ENCODE measurements around the gene DENND6A.
A peak's percentile ranks its signal among the peaks of the same experiment; 100 is the strongest.

Gene DENND6A, protein sequence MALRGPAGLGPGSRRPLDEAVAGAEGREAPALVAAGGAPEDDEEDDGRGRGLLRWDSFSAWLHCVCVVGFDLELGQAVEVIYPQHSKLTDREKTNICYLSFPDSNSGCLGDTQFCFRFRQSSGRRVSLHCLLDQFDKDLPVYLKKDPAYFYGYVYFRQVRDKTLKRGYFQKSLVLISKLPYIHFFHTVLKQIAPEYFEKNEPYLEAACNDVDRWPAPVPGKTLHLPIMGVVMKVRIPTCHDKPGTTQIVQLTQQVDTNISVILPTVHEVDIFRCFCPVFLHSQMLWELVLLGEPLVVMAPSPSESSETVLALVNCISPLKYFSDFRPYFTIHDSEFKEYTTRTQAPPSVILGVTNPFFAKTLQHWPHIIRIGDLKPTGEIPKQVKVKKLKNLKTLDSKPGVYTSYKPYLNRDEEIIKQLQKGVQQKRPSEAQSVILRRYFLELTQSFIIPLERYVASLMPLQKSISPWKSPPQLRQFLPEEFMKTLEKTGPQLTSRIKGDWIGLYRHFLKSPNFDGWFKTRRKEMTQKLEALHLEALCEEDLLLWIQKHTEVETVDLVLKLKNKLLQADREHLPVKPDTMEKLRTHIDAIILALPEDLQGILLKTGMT

DNA sequence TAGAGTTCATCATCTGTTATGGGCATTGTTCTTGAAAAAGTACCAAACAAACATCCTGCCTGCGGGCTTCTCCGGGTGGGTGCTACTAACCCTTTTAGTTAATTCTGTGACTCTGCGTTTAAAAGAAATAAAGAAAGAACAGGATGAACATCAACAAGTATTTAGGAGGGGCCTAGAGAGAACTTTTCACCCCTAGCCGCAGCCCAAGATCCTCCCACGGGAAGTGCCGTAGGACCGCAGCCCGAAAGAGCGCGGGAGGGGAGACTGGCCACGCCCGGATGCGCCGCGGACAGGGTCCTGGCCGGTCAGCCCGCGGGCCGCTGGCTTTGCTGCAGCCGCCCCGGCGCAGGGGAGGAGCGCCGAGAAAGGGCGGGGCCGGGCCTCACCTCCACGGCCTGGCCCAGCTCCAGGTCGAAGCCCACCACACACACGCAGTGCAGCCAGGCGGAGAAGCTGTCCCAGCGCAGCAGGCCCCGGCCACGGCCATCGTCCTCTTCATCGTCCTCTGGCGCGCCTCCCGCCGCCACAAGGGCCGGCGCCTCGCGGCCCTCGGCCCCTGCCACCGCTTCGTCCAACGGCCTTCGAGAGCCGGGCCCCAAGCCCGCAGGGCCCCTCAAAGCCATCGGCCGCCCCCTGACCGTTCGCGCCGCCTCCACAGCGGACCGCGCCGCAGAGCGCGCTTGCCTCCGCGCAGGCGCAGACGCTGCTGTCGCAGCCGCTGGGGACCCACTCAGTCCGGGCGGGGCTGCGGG, at the start of gene DENND6A:
DENND6A (minus strand) TSS at position 682 of the 752 bp plus-strand sequence; CDS start at position 623, 59 bp downstream.
- Mint-ChIP-seq H3K36me3 (ENCODE audit: low read depth) (no peaks in the 10 kb centered on the region), H3K27ac (peak within 1 kb of the TSS; percentile 96), H3K27me3 (ENCODE audit: low read depth, poor library complexity) (peaks cover 4% of the 10 kb centered on the region), H3K4me1 (peaks cover 27% of the 10 kb centered on the region), H3K9me3 (no peaks in the 10 kb centered on the region), H3K4me3 (peak within 1 kb of the TSS; percentile 93)
- TF ChIP-seq, protein P1, sequence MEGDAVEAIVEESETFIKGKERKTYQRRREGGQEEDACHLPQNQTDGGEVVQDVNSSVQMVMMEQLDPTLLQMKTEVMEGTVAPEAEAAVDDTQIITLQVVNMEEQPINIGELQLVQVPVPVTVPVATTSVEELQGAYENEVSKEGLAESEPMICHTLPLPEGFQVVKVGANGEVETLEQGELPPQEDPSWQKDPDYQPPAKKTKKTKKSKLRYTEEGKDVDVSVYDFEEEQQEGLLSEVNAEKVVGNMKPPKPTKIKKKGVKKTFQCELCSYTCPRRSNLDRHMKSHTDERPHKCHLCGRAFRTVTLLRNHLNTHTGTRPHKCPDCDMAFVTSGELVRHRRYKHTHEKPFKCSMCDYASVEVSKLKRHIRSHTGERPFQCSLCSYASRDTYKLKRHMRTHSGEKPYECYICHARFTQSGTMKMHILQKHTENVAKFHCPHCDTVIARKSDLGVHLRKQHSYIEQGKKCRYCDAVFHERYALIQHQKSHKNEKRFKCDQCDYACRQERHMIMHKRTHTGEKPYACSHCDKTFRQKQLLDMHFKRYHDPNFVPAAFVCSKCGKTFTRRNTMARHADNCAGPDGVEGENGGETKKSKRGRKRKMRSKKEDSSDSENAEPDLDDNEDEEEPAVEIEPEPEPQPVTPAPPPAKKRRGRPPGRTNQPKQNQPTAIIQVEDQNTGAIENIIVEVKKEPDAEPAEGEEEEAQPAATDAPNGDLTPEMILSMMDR (IDR thresholded peaks at IDR 0.05): no peak
- DNase-seq: peak; percentile 95

DNA sequence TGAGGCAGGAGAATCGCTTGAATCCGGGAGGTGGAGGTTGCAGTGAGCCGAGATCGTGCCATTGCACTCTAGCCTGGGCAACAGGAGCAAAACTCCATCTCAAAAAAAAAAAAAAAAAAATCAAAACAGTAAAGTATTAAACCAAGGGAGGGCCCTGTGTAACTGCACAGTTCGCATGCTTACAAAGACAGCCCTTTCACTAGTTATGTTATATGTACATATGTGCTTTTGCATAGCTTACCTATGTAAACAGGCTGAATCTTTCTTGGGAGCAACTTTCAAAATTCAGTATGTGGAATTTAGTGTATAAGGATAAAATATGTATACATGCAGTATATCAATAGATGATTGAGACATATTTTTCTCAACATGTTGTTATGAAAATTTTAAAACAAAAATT, 47.1 kb upstream of the DENND6A start:
- no peak overlapping the region for H3K4me3 Mint-ChIP-seq
- no peak overlapping the region for H3K27ac Mint-ChIP-seq
- peaks cover 3% of the 10 kb centered on the region for H3K27me3 Mint-ChIP-seq (ENCODE audit: low read depth, poor library complexity)
- TF ChIP-seq, protein P1 (IDR thresholded peaks at IDR 0.05): no peak
- DNase-seq: no peak
- H3K36me3 Mint-ChIP-seq (ENCODE audit: low read depth): no peaks in the 10 kb centered on the region
- no peaks in the 10 kb centered on the region for H3K4me1 Mint-ChIP-seq
- H3K9me3 Mint-ChIP-seq: no peaks in the 10 kb centered on the region

DNA sequence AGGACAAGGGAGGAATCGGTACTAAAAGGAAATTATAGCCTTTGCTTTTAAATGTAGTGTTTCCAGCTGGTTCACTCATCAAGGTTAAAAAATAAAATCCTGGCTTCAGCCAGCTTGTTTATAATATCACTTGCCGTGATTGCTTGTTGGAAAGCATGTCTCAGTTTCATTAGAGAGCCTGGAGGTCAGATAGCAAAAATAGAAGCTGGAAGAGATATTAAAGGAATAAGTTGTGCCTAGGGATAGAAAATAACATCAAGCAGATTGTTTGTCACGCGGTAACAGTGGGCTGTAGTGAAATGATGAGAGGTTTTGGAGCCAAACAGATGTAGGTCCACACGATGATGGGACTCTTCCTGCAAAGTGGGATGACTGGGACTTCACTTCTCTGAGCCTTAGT, 45.5 kb upstream of the DENND6A start:
- no peaks in the 10 kb centered on the region for H3K36me3 Mint-ChIP-seq (ENCODE audit: low read depth)
- H3K27me3 Mint-ChIP-seq (ENCODE audit: low read depth, poor library complexity): peaks cover 3% of the 10 kb centered on the region
- no peaks in the 10 kb centered on the region for H3K9me3 Mint-ChIP-seq
- peaks cover 5% of the 10 kb centered on the region for H3K4me1 Mint-ChIP-seq
- H3K27ac Mint-ChIP-seq: no peak overlapping the region
- DNase-seq: no peak
- TF ChIP-seq, protein P1 (IDR thresholded peaks at IDR 0.05): no peak
- no peak overlapping the region for H3K4me3 Mint-ChIP-seq

DNA sequence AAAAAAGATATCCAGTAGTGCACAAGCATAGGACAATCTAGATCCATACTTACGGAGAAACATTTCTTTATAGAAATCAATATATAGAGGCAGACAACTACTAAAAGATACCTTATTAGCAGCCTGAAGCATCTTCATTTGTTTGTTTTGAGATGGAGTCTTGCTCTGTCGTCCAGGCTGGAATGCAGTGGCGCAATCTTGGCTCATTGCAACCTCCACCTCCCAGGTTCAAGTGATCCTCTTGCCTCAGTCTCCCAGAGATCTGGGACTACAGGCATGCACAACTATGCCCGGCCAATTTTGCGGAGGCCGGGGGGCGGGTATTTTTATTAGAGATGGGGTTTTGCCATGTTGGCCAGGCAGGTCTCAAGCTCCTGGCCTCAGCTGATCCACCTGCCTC, 45.0 kb upstream of the DENND6A start:
- TF ChIP-seq, protein P1 (IDR thresholded peaks at IDR 0.05): no peak
- DNase-seq: no peak
- no peak overlapping the region for H3K27ac Mint-ChIP-seq
- peaks cover 3% of the 10 kb centered on the region for H3K27me3 Mint-ChIP-seq (ENCODE audit: low read depth, poor library complexity)
- H3K36me3 Mint-ChIP-seq (ENCODE audit: low read depth): no peaks in the 10 kb centered on the region
- H3K4me1 Mint-ChIP-seq: peaks cover 5% of the 10 kb centered on the region
- H3K4me3 Mint-ChIP-seq: no peak overlapping the region
- no peaks in the 10 kb centered on the region for H3K9me3 Mint-ChIP-seq

DNA sequence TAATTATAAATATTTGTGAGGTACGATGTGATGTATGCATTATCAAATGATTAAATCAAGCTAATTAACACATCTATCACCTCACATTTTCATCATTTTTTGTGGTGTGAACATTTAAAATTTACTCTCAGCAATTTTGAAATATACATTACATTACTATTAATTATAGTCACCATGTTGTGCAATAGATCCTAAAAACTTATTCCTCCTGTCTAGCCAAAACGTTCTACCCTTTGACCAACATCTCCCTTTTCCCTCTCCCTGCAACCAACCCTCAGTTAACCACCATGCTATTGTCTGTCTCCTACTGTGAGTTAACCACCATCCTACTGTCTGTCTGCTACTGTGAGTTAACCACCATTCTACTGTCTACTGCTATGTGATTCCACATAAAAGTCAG, 42.5 kb upstream of the DENND6A start:
- Mint-ChIP-seq H3K27me3 (ENCODE audit: low read depth, poor library complexity) (peaks cover 3% of the 10 kb centered on the region), H3K27ac (no peak overlapping the region), H3K4me1 (peaks cover 5% of the 10 kb centered on the region), H3K36me3 (ENCODE audit: low read depth) (no peaks in the 10 kb centered on the region), H3K9me3 (no peaks in the 10 kb centered on the region), H3K4me3 (no peak overlapping the region)
- no peak for DNase-seq
- TF ChIP-seq, protein P1 (IDR thresholded peaks at IDR 0.05): no peak
